Left renal pelvis (tissue), 4 donors: ENCODE results near the gene CAPZA2. TPM values are rescaled to one million over a fixed set of nuclear protein-coding genes. Genes with fewer than 3 reads are reported as not detected.
"Not testable (repeated sequence)": the region's sequence is repeated elsewhere in the genome, so short reads cannot be mapped to it uniquely, and the experiment has no call there.

ENCODE experiments used
- DNase-seq, 4 donors: peaks; one replicate each; pipeline ENCODE4 v3.0.0-alpha.2; 2013; ENCODE audit warnings: low read depth in 4 of 4, low spot score in 3 of 4
- polyA plus RNA-seq, 4 donors: library from polyadenylated mRNA; unstranded; fragments of 120-200 nt; gene quantifications; one replicate each; pipeline ENCODE4 v1.2.1, GENCODE V29; 2013; ENCODE audit not compliant: insufficient read length in 4 of 4

CAPZA2 gene
- 100 to 1,000 TPM; 121 to 241 (median 184) TPM for polyA plus RNA-seq

- peak; percentile 67 to 86 (median 83) for DNase-seq
Measured at GRCh38 chr7:116862234-116862950, at the start of gene CAPZA2. CAPZA2 (plus strand) TSS chr7:116862587; CDS start chr7:116862612, 25 bp downstream.

- DNase-seq = no peak
Measured at GRCh38 chr7:116812860-116813259, 49.5 kb upstream of the CAPZA2 start.

GRCh38 chr7:116813371-116813770 lies 49.0 kb upstream of the CAPZA2 start:
- DNase-seq = not testable (repeated sequence)

- DNase-seq = no peak
Measured at GRCh38 chr7:116815041-116815440, 47.3 kb upstream of the CAPZA2 start.

- DNase-seq = no peak
Measured at GRCh38 chr7:116820149-116820548, 42.2 kb upstream of the CAPZA2 start.

- DNase-seq = not testable (repeated sequence)
Measured at GRCh38 chr7:116821647-116822046, 40.7 kb upstream of the CAPZA2 start.

- no peak for DNase-seq
Measured at GRCh38 chr7:116824449-116824848, 37.9 kb upstream of the CAPZA2 start.

GRCh38 chr7:116828281-116828680 lies 34.1 kb upstream of the CAPZA2 start:
- DNase-seq = no peak

GRCh38 chr7:116829041-116829440 lies 33.3 kb upstream of the CAPZA2 start:
- DNase-seq = no peak

GRCh38 chr7:116829493-116829892 lies 32.9 kb upstream of the CAPZA2 start:
- DNase-seq = no peak

- DNase-seq = no peak
Measured at GRCh38 chr7:116832692-116833091, 29.7 kb upstream of the CAPZA2 start.

GRCh38 chr7:116834815-116835504 lies 27.4 kb upstream of the CAPZA2 start:
- peak in 1 of 4 donors; percentile 12 for DNase-seq

- DNase-seq = no peak
Measured at GRCh38 chr7:116836048-116836447, 26.3 kb upstream of the CAPZA2 start.

GRCh38 chr7:116836911-116837310 lies 25.5 kb upstream of the CAPZA2 start:
- no peak for DNase-seq

GRCh38 chr7:116837586-116837985 lies 24.8 kb upstream of the CAPZA2 start:
- no peak for DNase-seq

- no peak for DNase-seq
Measured at GRCh38 chr7:116840256-116840655, 22.1 kb upstream of the CAPZA2 start.

GRCh38 chr7:116842371-116842770 lies 20.0 kb upstream of the CAPZA2 start:
- no peak for DNase-seq

- DNase-seq = no peak
Measured at GRCh38 chr7:116843378-116843777, 19.0 kb upstream of the CAPZA2 start.

GRCh38 chr7:116851175-116851574 lies 11.2 kb upstream of the CAPZA2 start:
- no peak for DNase-seq

GRCh38 chr7:116851671-116852070 lies 10.7 kb upstream of the CAPZA2 start:
- no peak for DNase-seq

- DNase-seq = no peak
Measured at GRCh38 chr7:116854132-116854531, 8.3 kb upstream of the CAPZA2 start.

GRCh38 chr7:116857052-116857451 lies 5.3 kb upstream of the CAPZA2 start:
- DNase-seq = no peak
